Measurements from ENCODE around the gene KCNN3.

The KCNN3 gene

GRCh38 chr1:154879038-154879421 is 8.9 kb upstream of the KCNN3 start:
- DNase-seq, result no peak

- peak; percentile 67 for DNase-seq
Observed at GRCh38 chr1:154878371-154879037, 8.4 kb upstream of the KCNN3 start.

- no peak for DNase-seq
Observed at GRCh38 chr1:154877370-154877974, 7.4 kb upstream of the KCNN3 start.

GRCh38 chr1:154876842-154877369 is 6.8 kb upstream of the KCNN3 start:
- DNase-seq, result no peak

GRCh38 chr1:154874465-154874864 is 4.4 kb upstream of the KCNN3 start:
- DNase-seq, result no peak

GRCh38 chr1:154873321-154873950 is 3.4 kb upstream of the KCNN3 start:
- DNase-seq, result no peak

- DNase-seq, result no peak
Observed at GRCh38 chr1:154871374-154871773, 1.3 kb upstream of the KCNN3 start.

GRCh38 chr1:154870734-154871133 is 653 bp upstream of the KCNN3 start:
- no peak for DNase-seq

GRCh38 chr1:154869351-154870114 is 548 bp downstream of the KCNN3 start:
- DNase-seq, result no peak

GRCh38 chr1:154867841-154868605 is 2.1 kb downstream of the KCNN3 start:
- no peak for DNase-seq

- peak; percentile 54 for DNase-seq
Observed at GRCh38 chr1:154867064-154867825, 2.8 kb downstream of the KCNN3 start.

- DNase-seq, result no peak
Observed at GRCh38 chr1:154866257-154867063, 3.6 kb downstream of the KCNN3 start.

- DNase-seq, result no peak
Observed at GRCh38 chr1:154865442-154866256, 4.4 kb downstream of the KCNN3 start.

GRCh38 chr1:154864189-154864975 is 5.7 kb downstream of the KCNN3 start:
- DNase-seq, result no peak

GRCh38 chr1:154863315-154864174 is 6.5 kb downstream of the KCNN3 start:
- peak; percentile 33 for DNase-seq

- DNase-seq, result no peak
Observed at GRCh38 chr1:154862907-154863306, 7.2 kb downstream of the KCNN3 start.

GRCh38 chr1:154861607-154862094 is 8.4 kb downstream of the KCNN3 start:
- no peak for DNase-seq

Measured in inflammatory macrophage treated with lipopolysaccharide for 4 hours (primary cell).